Measurements from ENCODE around the gene LRP6. TPM values are rescaled to one million over a fixed set of nuclear protein-coding genes. Genes with fewer than 3 reads are reported as not detected.
A peak's percentile ranks its signal among the peaks of the same experiment; 100 is the strongest.
"Not testable (repeated sequence)": the region's sequence is repeated elsewhere in the genome, so short reads cannot be mapped to it uniquely, and the experiment has no call there.

Gene LRP6
- total RNA-seq: 68.5 TPM

DNA sequence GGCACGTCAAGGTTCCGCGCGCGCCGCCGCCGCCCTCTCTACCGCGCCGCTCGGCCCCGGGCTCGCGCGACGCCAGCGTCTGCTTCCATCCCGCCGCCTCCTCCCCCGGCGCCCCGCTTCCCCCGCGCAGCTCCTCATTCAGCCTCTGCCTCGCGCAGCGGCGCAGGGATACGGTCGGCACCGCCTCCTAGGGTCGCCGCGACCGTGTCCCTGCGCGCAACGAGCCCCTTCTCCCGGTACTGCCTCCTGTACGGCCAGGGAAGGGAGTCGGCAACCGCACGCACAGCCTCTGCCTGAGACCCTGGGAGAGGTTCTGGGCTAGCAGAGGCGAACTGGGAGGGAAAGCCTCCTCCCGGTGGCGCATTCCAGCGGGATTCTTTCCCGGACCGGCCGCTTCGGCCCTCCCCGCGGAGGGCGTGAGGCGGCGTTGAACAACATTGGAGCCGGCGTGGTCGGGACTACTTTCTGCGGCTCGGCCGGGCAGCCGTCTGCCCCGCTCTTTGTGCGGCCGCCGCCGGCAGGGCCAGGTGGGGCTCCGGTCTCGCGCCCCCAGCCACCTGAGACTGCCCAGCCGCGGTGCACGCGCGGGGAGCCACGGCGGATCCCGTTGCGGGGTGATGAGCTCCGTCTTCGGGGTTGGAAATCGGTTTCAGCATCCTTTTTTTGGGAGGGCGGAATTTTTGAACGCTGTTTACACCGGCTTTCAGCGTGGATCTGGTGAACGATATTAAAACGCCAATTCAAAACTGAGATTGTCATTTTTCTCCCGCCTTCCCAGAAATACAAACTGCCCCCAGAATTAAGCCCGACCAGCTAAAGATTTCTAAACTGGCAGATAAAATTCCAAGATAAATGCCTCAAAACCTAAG, at the start of gene LRP6:
TSS of gene LRP6 (minus strand) at position 172 of the 869 bp plus-strand sequence. CDS start 309 bp downstream, outside the sequence.
- peak; percentile 88 to 91 for DNase-seq (ENCODE audit: low spot score in 2 of 2)
- FAIRE-seq: no peak

DNA sequence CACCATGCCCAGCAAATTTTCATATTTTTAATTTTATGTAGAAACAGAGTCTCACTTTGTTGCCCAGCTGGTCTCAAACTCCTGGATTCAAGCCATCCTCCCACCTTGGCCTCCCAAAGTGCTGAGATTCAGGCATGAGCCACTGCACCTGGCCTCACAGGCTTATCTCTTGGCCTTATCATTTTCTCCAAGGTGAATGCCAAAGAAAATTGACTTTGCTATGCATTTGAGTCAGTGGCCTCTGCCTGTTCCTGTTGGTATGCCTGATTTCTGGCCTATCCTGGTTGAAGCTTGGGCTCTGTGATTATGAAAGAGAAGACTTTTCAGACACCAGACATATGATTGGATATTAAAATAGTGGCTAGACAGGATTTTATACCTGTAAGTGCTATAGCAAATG, 49.0 kb upstream of the LRP6 start:
- FAIRE-seq: no peak
- DNase-seq (ENCODE audit: low spot score in 2 of 2): no peak

DNA sequence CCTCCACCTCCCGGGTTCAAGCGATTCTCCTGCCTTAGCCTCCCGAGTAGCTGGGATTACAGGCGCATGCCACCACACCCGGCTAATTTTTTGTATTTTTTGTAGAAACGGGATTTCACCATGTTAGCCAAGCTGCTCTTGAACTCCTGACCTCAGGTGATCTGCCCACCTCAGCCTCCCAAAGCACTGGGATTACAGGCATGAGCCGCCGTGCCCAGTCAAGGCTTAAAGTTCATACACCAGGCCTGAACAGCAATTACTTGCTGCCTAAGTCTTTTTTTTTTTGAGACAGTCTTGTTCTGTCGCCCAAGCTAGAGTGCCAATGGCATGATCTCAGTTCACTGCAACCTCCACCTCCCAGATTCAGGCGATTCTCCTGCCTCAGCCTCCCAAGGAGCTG, 43.9 kb upstream of the LRP6 start:
- not testable (repeated sequence) for DNase-seq (ENCODE audit: low spot score in 2 of 2); FAIRE-seq

DNA sequence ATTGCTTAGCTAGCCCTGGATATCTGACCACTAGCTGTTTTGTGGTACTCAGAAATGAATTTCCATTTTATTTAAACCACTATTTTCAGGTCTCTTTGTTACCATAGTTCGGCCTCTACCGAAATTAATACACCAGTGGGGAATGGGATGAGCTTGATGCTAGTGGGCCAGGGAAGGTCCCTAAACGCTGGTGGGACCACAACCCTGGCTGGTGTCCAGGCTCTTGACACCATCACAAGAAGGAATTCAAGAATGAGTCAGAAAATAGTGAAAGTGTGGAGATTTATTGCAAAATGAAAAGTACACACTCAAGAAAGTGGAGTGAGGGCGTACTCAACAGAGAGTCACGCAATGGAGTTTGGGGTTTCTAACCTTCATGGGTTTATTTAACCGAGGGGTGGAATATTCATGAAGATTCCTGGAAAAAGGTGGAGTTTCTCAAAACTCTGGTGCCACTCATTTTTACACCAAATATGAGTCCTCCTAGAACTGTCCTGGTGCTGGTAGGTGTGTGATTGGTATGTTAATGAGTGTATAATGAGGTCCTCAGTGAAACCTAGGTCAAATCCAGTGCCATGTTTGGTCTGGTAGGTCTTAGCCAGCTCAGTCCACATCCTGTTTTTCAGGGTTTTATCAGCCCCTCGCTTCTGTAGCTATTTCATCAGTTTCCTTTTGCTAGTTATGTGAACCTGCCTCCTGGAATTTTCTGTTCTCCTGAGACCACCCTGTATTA, 38.9 kb upstream of the LRP6 start:
- no peak for FAIRE-seq

DNA sequence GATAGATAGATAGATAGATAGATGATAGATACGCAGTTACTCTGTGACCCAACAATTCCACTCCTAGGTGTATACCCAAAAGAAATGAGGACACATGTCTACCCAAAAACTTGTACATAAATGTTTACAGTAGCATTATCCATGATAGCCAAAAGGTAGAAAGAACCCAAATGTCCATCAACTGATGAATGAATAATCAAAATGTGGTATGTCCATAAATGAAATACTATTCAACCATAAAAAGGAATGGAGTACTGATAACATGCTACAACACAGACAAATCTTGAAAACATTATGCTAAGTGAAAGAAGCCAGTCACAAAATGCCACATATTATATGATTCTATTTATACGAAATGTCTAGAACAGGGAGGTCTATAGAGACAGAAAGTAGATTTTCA, 36.1 kb upstream of the LRP6 start:
- FAIRE-seq (no peak), DNase-seq (ENCODE audit: low spot score in 2 of 2) (no peak)

More for the DNA sequence above, 38.9 kb upstream of the LRP6 start:
- DNase-seq (ENCODE audit: low spot score in 2 of 2): no peak

DNA sequence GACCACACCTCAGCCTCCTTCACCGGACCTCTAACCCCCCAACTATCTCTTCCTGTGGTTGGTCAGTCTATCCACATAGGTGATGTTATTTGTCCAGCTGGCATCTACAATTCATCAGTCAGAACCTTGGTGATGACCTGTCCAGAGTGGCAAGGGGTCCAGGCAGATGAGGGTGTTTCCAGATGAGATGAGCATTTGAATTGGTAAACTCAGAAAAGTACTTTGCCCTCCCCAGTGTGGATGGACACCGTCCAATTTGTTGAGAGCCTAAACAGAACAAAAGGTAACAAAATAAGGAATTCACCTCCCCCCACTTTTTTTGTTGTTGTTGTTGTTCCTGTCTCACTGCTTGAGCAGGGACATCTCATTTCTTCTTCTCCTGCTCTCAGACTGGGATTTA, 34.3 kb upstream of the LRP6 start:
- DNase-seq (ENCODE audit: low spot score in 2 of 2) (no peak), FAIRE-seq (no peak)

DNA sequence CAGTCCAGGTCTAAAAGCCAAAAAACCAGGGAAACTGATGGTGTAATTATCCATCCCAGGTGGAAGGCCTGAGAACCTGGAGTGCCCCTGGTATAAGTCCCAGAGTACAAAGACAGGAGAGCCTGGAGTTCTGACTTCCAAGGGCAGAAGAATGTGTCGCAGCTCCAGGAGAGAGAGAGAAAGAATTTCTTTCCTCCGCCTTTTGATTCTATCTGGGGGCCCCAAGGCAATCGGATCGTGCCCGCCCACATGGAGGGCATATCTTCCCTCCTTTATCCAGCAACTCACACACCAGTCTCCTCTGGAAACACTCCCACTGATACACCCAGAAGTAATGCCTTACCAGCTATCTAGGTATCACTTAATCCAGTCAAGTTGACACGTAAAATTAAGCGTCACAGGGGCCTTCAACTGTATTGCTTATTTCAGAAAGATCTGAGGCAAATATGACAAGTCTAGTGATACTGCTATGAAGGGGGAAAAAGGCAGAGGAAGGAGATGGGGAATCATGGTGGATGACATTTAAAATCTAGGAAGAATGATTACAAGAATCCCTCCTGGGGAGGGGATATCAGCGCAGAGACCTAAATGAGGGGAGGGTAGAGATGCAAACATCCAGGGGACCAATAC, 30.5 kb upstream of the LRP6 start:
- FAIRE-seq (no peak), DNase-seq (ENCODE audit: low spot score in 2 of 2) (no peak)

DNA sequence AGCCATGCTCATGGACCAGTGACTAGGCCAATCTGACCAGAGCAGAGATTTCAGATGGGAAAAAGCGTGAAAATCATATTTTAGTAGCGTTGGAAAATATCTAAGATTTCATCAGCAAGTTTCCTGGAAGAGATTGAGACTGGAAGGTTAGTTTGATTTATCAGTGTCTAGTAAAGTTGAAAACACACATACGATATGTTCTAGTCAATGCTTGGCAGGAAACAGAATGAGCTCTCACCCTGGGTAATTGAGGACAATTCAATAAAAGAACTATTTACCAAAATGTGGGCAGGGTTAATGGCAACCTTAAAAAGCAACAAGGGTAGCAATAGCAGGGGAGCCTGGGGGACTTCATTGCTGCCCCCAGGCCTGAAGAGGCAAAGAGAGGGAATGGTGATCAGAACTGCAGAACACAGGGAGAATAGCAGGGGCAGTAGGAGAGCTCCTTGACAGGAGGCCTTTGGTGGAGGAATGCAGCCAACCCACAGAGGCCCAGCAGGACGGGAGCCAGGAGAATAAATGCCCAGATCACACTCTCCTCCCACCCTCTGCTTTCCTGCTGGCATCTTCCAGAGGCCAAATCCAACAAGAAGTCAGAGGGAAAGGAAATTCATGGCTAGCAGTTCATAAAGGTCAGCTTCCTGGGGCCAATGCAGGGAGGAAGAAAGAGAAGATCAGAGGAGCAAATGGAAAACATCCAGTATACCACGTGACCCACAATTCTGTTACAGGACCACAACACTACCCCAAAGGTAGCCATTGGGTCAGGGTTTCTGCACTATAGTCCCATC, 27.6 kb upstream of the LRP6 start:
- FAIRE-seq (no peak), DNase-seq (ENCODE audit: low spot score in 2 of 2) (no peak)

DNA sequence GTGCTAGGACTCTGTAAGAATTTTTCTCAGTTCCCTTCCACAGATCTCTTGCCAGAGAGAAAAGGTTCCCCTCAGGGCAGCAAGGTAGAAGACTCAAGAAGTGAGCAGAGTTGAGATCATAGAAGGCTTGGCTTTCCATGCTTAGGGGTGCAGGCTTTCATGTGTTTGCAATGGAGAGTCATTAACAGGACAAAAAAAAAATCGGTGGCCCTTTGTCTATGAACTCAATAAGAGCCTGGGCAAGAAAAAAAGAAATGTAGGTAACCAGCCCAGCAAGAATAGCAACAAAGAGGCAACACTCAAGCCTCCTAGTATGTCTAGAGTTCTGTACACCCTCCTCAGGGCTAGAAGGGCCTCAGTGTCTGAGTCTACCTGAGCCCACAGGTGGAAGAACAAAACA, 23.4 kb upstream of the LRP6 start:
- FAIRE-seq: no peak
- no peak for DNase-seq (ENCODE audit: low spot score in 2 of 2)

DNA sequence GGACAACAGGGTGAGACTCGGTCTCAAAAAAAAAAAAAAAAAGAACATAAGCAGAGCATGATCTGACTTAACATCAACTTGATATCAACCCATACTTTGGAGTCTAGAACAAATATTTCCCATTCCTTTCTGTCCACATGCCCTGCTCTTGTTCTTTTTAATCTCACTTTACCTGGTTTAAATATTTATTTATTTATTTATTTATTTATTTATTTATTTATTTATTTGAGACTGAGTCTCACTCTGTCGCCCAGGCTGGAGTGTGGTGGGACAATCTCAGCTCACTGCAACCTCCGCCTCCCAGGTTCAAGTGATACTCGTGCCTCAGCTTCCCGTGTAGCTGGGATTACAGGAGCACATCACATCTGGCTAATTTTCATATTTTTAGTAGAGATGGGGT, 19.6 kb upstream of the LRP6 start:
- DNase-seq (ENCODE audit: low spot score in 2 of 2): no peak
- FAIRE-seq: no peak

DNA sequence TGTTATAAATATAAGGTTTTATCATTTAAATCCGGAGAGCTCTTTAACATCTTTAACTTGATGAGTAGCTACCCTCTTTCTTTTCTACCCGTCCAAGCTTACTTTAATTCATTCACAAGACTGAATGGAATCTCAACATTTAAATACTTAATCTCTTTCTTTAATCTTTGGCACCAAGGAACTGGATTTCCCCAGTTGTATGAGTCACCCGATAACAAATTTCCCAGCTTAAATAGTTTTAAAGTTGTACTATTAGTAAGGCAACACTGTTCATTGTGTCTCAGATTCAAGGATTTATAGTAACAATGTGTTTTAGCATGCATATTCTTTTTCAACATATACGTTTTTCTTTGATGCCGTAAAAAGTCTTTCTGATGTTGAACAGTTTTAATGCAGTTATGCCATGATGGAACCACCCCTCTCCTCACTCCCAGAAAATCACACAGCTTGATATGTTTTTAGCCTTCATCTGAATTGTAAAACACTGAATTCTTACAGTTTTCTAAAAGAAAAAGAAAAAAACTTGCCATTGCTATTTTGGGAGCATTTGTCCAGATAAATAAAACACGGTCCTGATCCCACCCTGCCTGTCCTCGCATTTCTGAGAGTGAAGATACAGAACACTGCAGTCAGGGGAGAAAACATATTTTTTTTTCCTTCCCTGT, 16.0 kb upstream of the LRP6 start:
- FAIRE-seq: no peak
- no peak for DNase-seq (ENCODE audit: low spot score in 2 of 2)

DNA sequence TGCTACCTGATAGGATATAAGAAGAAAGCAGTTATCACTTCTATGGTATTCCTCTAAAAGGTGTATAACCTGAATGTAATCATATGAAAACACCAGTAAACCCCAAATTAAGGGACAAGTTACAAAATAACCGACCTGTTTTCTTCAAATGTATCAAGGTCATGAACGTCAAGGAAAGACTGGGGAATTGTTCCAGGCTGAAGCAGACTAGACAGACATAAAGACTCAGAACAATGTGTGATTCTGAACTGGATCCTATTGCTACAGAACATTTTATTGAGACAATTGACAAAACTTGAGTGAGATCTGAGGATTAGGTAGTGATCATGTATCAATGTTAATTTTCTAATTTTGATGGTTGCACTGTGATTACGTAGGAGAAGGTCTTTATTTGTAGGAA, 15.4 kb upstream of the LRP6 start:
- FAIRE-seq (no peak), DNase-seq (ENCODE audit: low spot score in 2 of 2) (no peak)

DNA sequence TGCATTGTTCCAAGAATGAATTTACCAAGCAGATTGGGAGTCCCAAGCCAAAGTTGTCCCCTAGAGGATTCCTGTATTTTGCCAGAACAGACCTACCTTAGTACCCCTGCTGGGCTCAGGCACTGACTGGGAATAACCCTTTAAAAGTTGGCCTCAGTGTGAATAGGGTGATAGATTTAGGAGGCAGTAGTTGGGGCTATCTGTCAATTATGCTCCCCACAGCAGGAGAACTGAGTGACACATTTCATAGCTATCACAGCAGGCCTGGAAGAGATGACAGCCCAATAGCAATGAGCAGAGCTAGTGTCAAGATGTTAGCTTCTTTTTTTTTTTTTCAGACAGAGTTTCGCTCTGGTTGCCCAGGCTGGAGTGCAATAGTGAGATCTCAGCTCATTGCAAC, 14.3 kb upstream of the LRP6 start:
- no peak for FAIRE-seq

DNA sequence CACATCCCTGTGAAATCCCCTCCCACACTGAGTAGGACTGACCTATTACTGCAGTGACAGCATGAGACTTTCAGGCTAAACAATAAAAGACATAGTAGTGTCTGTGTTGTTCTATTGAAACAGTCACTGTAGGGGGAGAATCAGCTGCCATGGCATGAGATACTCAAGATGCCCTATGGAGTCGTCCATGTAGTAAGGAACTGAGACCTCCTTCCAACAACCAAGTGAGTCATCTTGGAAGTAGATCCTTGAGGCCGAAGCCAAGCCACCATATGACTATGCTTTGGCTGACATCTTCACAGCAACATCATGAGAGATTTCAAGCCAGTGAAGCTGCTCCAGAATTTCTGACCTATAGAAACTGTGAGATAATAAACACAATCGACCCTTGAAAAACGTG, 12.1 kb upstream of the LRP6 start:
- FAIRE-seq (no peak), DNase-seq (ENCODE audit: low spot score in 2 of 2) (no peak)

More for the DNA sequence above, 14.3 kb upstream of the LRP6 start:
- no peak for DNase-seq (ENCODE audit: low spot score in 2 of 2)

DNA sequence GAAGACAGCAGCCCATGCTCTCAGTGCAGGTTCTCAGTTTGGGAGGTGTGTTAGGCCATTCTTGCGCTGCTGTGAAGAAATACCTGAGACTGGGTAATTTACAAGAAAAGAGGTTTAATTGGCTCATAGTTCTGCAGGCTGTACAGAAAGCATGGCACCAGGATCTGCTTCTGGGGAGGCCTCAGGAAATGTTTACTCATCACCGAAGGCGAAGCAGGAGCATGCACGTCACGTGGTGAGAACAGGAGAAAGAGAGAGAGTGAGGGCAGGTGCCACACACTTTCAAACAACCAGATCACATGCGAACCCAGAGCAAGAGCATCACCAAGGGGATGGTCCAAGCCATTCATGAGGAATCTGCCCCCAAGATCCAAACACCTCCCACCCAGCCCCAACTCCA, 9.0 kb upstream of the LRP6 start:
- DNase-seq (ENCODE audit: low spot score in 2 of 2): no peak
- FAIRE-seq: no peak

DNA sequence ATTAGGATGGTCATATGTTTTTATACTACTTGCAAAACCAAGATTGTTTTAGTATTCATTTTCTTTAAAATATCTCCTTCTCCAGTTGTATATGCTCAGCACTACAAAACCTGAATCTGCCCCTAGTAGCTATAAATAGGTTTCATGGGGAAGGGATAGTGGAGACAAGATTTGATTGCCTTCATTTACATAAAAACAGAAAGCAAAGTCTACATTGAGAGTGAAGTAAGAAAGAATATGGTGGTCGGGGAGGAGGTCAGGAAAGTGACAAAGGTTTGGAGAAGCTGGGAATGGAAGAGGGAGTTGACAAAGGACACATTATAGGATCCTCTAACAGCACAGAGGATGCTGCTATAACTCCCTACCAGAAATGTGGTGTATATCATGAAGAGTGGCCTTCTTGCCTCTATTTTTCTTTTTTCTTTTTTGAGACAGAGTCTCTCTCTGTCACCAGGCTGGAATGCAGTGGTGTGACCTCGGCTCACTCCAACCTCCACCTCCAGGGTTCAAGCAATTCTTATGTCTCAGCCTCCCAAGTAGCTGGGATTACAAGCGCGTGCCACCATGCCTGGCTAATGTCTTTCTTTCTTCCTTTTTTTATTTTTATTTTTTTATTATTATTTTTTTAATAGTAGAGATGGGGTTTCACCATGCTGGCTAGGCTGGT, 6.6 kb upstream of the LRP6 start:
- DNase-seq (ENCODE audit: low spot score in 2 of 2): no peak
- FAIRE-seq: no peak

DNA sequence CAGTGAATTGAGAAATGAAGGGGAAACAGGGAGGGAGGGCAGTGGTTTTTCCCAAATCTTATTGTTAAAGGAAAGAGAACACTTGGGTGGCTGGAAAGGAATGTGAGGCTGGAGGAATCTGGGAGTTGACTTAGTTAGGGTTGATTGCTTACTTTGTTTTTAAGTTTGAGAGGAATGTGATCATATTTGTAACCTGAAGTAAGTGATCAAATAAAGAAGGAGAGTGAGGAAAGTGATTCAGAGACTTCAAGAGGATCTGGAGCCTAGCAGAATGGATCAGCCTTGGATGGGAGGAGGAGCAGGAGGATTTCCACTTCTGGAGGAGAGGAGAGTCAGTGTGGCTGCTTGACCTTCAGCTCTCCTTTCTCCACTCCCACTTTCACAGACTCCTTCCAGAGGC, 6.0 kb upstream of the LRP6 start:
- DNase-seq (ENCODE audit: low spot score in 2 of 2): no peak
- FAIRE-seq: no peak

DNA sequence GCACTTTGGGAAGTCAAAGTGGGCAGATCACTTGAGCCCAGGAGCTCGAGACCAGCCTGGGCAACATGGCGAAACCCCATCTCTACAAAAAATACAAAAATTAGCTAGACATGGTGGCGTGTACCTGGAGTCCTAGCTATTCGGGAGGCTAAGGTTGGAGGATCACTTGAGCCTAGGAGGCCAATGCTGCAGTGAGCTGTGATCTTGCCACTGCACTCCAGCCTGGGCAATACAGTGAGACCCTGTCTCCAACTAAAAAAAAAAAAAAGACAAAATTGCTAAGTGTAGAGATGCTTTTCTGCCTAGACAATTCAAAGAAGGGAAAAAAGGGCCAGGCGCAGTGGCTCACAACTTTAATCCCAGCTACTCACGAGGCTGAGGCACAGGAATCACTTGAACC, 3.4 kb upstream of the LRP6 start:
- no peak for FAIRE-seq

DNA sequence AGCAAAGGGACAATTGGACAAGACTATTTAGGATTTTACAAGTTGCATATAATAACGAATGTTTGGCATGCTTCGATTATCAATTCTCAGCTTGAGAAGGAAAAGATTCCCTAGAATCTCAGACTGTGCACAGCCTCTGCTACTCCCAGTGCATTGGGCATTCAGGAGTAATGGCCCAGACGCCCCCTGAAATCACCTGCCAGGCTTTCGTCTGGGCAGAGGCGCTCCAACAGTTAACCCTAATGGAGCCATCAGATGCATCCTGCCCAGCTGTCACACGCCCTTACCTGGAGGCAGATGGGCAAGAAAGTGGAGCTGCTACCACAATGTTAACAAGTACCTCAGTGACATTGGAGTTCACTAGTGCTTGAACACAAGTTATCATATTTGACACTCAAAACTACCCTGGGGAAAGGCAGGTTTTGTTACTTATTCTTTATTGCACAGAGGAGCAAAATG, 927 bp upstream of the LRP6 start:
- FAIRE-seq: no peak
- peak; percentile 27 to 31 for DNase-seq (ENCODE audit: low spot score in 2 of 2)

More for the DNA sequence above, 3.4 kb upstream of the LRP6 start:
- DNase-seq (ENCODE audit: low spot score in 2 of 2): no peak

All from frontal cortex (tissue), 4 donors.